Ureter (tissue), 1 donor: ENCODE data around the gene CDKN1C. TPM values are rescaled to one million over a fixed set of nuclear protein-coding genes. Genes with fewer than 3 reads are reported as not detected.
A peak's percentile ranks its signal among the peaks of the same experiment; 100 is the strongest.

Experiments used
- DNase-seq: peaks from one replicate; pipeline ENCODE4 v3.0.0-alpha.2; 2020; ENCODE audit warnings: low spot score
- total RNA-seq: library from RNA; stranded (reverse); gene quantifications from one replicate; pipeline ENCODE4 v1.2.4, GENCODE V29; 2023
- donor health status: DM: yes; HTN: yes; CAD: no.

The CDKN1C gene
- total RNA-seq: 21.5 TPM

DNA sequence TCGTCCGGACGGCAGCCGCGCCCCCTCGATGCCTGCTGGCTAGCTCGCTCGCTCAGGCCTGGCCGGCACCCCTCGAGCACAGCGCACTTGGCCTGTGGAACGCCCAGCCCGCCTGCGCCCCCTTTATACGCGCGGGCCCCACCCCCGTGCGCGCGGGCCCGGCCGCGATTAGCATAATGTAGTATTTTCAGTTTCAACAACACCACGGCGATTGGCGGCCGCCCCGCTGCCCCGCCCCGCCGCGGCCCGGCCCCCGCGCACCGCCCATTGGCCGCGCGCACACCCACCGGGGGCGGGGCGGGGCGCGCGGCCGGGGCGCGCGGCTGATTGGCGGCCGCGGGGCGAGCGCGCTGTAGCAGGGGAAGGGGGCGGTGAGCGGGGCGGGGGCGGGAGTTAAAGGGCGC lies at the start of gene CDKN1C:
Gene CDKN1C, minus strand, starts transcription at position 98 of the 404 bp plus-strand sequence. CDS start 319 bp downstream, outside the sequence.
- peak; percentile 91 for DNase-seq

GRCh38 chr11:2934611-2935239 lies 49.1 kb upstream of the CDKN1C start:
- DNase-seq: no peak

- DNase-seq: no peak
These were observed 48.5 kb upstream of the CDKN1C start for GRCh38 chr11:2934021-2934550.

DNA sequence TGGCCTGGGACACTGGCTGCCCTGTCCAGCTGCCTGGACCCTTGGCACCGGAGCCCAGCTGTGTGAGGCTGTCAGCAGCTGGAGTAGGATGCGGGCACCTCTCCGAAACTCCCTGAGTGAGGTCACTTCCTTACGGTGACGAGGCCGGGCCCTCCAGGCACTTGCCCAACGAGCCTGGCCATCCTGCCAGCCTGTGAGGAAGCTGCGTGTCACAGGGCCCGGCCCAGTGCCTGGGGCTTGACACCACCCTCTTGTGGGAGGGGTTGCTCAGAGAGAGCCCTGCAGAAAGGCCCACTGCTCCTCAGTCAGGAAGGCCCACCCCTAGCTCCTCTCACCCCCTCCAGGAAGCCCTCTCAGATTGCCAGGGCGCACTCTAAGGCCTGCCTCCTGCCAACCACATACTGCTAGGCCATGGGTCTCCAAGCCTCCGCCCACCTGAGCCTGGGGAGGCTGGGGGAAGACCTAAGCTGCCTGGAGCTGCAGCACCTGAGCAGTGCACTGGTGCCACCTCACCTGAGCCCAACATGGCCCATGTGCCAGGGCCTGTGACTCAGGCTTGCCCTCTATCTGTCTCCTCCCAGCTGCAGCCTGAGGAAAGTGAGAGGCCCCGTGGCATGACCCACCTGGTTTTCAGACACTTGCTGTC lies 47.9 kb upstream of the CDKN1C start:
- peak; percentile 85 for DNase-seq

DNA sequence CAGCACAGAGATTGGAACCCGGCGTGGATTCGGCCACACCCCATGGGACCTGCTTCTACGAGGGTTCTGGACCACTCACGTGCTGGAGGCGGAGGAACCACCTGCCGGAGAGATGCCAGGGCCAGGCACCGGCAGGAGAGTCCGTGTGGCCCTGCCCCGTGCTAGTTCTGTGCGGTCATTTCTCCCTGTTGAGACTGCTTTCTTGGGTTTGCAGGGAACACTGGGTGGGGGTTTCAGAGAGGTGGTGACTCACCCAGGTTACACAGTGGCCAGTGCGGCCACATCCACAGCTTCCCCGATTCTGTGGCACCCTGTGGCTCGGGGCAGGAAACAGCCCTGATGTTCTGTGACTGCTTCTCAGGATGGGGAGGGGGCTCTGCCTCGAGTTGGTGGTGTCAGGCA lies 47.3 kb upstream of the CDKN1C start:
- no peak for DNase-seq

- no peak for DNase-seq
These were observed 46.5 kb upstream of the CDKN1C start for GRCh38 chr11:2931771-2932738.

DNA sequence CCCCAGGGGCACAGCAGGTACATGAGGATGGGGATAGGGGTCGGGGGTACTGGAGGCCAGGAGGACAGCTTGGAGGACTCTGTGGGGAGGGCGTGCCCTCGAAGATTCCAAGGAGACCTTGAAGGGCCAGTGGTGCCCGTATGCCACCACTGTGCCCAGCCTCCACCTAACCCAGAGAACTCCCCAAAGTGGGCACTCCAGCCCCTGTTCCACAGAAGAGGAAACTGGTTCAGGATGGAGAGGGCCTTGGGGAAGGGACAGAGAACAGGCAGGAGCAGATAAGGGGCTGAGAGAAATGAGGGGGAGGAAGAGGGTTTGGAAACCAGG lies 45.8 kb upstream of the CDKN1C start:
- DNase-seq: no peak

DNA sequence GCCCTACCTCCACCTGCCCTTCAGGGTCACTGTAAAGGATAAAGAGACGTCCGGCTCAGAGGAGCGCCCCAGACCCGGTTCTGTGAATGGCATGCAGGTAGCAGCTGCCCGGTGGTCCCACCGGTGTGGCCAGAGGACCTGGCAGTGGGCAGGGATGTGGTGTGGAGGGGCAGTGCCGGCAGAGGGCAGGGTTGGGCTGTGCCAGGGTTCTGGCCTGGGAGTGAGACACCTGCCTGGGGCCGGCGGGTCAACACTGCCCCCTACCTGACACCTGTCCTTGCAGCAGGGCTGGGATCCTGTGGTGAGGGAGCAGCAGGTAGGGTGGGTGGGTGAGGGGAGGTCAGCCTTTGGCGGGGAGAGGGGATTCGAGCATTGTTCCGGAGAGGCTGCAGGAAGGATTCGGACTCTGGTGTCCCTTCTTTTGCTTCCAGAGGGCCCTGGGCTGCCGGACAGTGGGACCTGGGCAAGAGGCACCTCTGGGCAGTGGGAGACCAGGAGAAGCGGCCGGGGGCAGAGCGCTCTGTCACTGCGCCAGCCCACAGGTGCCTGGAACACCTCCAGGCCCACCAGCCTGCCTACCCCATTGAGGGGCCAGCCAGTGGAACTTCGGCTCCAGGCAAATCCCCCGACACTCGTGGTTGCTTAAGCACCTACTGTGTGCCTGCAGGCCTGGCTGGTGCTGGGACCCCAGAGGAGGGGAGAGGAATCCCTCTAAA lies 45.3 kb upstream of the CDKN1C start:
- peak; percentile 87 for DNase-seq

DNA sequence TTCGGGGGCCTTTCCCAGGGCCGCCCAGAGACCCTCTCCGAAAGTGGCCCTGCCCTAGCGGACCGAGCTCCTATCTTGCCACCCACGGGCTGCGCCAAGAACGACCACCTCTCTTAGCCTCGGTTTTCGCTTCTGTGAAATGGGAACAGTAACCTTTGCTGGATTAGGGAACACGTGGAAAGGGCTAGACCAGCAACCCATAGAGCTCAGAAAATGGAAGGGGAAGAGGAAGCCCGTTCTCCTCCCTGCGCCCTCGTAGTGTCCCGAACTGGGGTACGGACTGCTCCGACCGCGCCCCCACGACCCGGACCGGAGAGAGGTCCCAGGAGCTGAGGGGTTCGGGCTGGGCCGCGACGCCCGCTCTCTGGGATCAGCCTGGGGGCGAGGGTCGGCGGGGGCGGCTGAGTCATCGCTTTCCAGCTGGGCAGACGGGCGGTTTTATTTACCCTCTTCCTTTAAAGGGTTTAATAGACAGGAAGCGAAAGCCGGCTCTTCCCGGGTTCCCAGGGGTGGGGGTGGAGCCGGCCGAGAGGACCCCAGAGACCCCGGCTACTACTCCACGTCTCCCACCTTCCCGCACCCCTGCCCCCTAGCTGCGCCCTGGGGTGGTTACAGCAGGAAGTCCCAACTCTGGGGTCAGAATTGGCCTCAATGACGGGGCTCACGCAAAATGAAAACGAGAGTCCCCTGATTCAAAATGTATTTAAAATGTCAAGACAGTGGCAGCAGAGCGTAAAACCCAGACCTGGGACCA lies 44.6 kb upstream of the CDKN1C start:
- no peak for DNase-seq

GRCh38 chr11:2929531-2929949 lies 44.0 kb upstream of the CDKN1C start:
- DNase-seq: no peak

DNA sequence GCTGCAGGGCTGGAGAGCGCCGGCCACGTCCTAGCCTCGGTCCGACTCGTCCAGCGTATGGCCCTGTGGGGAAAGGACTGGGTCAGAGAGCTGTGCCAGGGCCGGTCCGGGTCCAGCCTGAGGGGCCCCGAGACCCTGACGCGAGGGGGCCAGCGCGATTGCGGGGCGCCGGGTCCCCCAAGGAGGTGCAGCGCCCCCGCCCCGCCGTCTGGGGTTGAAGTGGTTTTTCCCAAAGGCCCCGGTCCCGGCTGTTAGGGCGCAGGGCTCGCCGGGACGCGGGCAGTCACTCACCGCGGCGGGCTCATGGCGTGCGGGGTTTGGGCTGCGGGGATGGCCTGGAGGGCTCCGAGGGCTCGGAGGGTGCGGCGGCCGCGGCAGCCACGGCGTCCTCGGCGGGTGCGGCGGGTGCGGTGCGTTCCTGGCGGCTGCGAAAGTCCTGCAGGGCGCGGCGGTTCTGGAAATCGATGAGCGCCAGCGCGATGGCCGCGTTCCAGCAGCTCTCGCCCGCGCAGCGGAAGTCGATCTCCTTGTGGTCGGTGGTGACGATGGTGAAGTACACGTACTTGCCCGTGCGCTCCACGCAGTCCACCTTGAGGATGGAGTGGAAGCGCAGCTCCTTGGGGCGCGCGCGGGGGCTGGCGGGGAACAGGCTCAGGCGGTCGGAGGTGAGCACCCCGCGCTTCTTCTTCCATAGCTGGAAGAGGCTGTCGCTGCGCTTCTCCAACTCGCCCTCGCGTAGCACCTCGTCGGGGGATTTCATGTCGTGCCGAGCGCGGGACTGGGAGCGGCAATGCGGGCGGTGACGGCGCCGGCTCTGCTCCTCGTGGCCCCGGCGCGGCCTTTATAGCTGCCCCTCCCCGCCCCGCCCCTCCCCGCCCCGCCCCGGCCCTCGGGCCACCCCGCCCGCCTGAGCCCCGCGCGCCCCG lies 43.3 kb upstream of the CDKN1C start, which contains the start of gene PHLDA2:
Gene PHLDA2, minus strand, starts transcription at position 816 of the 926 bp plus-strand sequence. Its CDS starts 56 bp downstream, at position 760.
- no peak for DNase-seq

DNA sequence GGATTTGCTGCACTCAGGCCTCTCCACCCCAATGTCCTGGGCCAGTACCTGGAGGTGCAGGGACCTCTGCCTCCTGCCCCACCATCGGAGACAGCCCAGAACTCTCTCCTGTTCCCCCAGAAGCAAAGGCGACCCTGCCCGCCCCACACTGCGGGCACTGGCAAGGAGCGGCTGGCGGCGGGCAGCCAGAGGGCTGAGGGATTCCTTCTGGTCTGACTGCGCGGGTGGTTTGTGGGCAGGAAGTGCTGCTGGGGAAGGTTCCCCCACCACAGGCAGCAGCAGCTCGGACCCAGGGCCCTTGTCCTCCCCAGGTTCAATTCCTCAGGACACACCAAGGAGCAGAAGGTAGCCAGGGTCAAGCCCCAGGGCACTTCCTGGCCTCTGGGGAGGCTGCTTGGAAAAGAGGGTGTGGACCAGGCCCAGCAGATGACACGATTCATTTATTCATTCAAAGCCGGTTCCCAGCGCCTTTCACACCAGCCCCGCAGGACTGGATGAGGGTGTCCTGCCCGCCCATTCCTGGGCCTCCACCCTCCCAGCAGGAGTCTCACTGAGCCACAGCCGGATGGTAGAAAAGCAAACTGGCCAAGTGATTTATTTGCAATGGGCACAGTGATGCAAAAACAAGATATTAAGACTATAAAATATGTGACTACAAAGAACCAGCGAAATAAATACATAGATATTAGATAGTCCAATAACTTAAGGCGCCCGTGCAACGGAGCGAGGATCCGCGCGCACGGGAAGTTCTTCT lies 42.5 kb upstream of the CDKN1C start:
- DNase-seq: no peak

DNA sequence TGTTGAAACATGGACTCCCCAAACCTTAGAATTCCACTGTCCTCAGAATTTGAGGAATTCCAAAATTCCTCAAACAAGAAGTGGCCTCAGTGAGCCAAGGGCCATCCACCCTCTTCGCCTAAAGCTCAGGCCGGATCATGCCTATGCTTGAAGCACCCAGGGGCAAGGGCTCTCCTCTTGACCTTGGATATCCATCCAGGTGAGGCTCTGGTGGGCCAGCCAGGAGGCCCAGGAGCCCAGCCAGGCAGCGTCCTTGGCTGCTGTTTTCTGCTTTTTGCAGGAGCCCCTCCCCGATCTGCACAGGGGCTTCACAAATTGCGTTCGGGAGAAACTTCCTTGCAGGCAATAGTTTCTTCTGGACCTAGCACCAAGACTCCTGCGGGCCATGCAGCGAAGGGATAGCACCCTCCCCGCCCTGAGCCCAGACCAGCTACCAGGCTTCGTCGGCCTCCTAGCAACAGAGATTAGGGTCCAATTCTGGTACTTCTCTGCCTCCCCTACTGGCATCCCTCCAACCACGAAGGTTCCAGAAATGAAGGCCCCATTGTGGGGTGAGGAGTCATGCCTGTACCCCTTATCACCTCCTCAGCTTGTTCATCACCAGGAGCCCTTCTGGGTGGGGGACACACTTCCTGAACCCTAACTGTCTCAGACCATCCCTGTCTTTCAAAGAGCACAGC lies 41.7 kb upstream of the CDKN1C start:
- no peak for DNase-seq

DNA sequence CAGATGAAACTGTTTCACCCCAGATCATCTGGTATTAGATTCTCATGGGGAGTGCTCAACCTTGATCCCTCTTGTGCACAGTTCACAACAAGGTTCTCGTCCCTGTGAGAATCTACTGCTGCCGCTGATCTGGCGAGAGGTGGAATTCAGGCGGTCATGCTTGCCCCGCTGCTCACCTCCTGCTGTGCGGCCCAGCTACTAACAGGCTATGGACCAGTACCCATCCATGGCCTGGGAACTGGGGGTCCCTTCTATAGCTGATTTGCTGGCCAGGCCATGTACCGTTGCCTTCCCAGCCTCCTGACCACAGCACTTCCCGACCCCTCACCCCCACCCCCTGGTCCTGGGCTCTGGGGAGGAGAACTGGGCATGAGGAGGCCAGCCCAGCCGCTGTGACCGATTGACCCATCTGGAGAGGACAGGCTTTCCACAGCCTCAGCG lies 41.1 kb upstream of the CDKN1C start:
- DNase-seq: no peak

- DNase-seq: no peak
These were observed 39.5 kb upstream of the CDKN1C start for GRCh38 chr11:2924821-2925675.

GRCh38 chr11:2924381-2924780 lies 38.8 kb upstream of the CDKN1C start:
- no peak for DNase-seq
